NCI-H524 (cell line): ENCODE results near the gene IQGAP3.

Experiments
- DNase-seq, 2 experiments: peaks; one replicate each; lab custom pipeline; 2025; lab: John Stamatoyannopoulos, UW

The IQGAP3 gene

DNA sequence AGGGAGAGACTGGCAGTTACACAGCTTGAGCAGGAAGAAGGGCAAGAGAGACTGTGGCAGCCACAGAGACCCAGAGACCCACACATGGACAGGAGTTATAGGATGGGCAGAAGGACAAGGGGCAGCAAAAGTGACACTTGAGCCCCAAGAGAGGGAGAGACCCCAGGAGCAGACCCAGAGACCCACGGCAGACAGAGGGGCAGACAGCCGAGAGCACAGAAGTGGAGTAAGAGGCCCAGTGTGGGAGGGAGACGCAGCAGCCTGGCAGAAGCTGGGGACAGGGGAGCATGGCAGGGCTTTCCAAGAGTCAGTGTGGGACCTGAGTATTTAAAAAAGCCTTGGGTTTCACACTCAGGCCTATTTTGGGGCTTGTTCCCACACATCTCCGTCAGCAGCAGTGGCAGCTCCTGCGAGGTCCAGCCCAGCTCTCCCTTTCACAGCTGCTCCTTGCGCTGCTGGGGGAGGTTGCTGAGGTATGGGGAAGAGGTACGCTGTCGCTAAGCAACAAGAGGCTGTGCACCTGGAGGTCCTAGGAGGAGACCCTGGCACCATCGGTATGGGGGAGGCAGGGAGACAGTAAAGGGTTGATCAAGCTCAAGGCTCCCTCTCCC, 62.8 kb downstream of the IQGAP3 start:
- DNase-seq, result no peak

DNA sequence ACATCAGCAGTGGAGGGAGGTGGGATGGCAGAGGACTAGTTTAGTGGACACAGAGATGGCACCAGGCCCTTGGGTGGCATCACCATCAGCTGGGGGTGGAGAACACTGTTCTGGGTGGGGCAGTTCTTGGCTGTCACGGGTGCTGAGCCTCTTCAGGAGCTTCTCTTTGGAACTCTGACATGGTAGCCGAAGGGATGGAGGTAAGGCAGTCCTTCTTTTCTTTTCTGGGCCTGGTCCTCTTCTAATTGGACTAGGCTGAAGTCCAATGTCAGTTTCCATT, 63.5 kb downstream of the IQGAP3 start:
- DNase-seq, result no peak

DNA sequence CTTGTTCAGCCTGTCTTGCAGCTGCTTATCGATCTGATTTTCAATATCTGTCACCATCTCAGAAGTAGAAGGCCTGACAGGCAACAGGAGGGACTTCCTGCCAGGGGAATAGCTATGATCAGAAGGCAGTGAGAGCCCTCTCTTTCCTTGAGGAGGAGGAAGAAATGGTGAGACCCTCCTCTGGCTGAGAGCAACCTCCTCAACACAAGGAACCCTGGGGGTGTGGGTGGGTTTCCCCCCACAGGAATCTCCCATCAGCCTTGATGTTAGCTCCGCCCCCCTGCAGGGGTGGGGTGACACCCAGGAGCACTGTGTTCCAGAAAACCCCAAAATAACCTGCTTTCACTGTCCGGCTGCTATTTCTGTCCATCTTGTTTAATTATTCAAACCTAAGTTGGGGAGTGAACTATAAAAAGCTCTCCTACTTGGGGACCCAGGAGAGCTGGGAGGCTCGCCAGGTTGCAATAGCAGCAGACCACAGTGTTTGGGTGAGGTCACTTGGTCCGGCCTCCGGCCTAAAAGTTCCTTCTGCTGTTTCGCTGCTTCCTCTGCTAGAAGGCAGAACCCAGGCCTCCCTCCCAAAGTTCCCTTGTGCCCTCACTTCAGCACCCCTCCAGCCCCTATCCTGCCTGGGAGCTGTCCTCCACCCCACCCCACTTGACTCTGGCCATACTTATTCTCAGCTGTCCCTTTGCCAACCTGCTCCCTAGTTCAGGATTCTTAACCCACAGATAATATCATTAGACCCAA, 64.0 kb downstream of the IQGAP3 start:
- DNase-seq, result no peak

DNA sequence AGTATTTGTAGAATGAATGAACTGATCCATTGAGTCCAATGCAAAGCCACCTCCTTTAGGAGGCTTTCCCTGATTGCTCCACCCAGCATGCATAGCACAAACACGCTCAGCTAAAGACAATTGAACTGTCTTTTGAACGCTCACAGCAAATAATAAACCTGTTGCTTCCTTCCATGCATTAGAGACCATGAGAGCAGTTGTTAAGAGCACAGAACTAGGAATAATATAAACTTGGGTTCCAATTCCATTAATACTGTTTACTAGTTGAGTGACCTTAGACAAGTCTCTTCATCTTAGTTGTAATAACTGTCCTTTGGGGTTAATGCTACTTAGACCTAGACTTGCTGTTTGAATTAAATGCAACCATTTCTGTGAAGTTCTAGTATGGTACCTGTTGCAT, 65.9 kb downstream of the IQGAP3 start:
- DNase-seq, result no peak

DNA sequence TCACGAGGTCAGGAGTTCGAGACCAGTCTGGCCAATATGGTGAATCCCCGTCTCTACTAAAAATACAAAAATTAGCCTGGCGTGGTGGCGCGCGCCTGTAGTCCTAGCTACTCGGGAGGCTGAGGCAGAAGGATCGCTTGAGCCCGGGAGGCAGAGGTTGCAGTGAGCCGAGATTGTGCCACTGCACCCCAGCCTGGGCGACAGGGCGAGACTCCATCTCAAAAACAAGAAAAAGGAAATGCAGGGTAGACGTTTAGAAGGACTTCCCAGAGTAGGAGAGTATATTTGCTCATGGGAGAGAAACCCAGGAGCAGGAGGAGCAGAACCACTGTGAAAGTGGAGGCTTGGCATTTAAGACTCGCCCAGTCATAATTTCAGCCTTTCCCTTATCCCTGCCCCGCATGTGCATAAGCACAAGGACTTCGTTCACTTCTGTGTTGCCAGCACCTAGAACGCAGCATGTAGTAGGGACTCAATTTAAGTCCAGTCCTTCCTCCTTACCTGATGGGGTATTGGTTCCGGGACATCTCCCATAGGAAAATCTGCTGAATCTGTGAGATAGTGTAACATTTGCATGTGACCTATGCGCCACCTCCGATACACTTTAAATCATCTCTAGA, 66.6 kb downstream of the IQGAP3 start:
- no peak for DNase-seq

DNA sequence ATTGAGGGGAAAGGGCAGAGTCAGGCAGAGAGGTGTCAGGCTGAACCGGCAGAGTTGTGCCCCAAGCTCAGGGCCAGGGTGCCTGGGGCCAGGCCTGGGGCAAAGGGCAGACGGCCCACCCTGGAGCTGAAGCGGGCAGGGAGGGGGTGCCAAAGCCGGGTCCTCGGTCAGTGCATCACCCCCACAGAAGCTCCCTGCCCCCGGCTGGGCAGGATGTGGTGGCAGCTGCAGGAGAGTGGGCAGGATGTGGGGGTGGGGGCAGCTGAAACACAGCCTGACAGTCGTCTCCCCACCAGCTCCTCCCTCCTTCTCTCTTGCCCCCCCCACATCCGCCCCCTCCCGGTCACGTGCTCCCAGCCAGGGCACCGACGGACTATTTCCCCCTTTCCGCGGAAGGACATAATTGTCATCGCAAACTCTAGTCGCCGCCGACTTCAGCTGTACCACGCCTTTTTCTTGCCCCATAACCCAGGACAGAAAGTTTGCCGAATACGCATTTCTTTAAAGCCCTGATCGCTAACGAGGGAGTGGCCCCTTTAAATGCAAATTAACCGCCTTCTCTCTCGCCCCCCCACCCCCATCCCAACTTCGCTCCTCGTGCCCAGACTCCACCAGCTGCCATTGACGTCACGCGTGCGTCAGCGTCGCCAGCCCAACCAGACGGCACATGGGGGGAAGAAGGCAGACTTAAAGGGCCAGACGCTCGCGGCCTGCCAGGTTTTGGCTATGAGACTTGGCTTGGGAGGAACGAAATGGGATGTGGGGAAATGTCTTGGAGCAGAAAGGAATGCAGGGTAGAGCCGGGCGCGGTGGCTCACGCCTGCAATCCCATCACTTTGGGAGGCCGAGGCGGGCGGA, 67.3 kb downstream of the IQGAP3 start:
- DNase-seq, result peak; percentile 83 to 92

DNA sequence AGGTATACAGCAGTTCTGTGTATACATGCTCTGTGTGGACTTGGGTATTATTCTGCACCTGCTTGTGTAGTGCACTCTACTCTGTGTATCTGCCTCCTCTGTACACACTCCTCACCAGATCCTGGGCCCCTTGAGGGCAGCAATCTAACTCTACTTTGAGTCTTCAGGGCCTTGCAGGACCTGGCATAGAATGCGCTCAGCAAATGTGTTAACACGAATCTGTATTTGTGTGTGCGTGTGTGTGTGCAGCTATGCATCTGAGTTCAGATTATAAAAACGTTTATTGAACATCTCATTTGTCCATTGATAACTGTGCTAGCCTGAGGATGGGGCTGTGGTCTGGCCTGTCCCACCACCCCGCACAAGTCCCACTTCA, 67.9 kb downstream of the IQGAP3 start:
- peak in 1 of 2 experiments; percentile 29 for DNase-seq

- DNase-seq, result no peak
These were observed 68.5 kb downstream of the IQGAP3 start for GRCh38 chr1:156503698-156504437.

- DNase-seq, result no peak
These were observed 69.3 kb downstream of the IQGAP3 start for GRCh38 chr1:156502894-156503697.

DNA sequence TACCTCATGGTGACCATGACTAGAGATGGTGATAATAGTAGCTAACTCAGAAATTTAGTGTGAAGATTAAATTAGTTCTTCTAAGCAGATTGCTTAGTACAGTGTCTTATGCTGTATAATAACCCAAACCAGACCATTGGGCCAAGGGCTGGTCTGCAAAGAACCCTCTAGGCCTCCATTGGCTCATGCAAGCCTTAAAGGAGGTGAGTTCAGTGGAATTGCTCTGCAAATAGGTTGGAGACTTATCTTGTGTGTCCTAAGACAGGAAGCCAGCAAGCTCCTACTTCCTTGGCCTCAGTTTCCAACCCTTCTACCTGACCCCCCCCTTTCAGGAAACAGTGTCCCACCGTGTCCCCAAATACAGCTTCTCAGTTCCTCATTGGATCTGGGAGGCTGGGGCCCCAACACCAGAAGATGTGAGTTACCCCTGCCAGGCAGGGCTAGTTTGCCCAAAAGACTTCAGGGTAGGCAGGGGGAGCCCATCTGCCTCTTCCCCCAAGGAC, 69.9 kb downstream of the IQGAP3 start:
- no peak for DNase-seq

DNA sequence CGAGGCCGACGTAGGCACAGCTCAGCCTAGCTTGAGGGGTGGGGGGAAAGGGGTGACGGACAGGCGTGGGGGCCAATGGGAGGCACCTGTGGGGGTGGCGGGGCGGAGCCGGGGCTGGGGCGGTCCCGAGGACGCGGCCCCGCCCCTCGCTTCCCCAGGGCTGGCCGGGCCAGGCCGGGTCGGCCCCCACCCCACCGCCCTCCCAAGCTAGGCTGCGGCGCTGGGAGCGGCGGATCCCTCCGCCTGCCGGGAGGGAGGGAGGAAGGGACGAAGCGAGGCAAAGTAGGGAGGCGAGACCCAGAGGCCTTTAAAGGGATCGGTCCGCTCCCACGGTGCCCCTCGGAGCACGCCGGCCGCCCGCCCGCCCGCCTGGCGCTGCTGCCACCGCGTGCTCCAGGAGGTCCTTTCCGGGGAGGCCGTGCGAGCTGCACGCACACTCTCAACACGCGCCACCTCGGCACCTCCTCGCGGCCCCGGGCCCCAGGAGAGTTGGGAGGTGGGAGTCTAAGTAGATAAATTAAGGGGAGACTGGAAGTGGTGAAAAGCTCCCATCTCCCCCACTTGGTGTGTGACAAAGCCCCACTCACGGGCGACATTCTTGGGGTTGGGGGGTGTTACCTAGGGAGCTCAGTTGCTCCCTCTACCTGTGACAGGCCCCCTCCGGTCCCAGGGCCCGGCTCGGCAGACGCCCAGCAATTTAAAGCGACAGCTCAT, 71.4 kb downstream of the IQGAP3 start:
- DNase-seq, result peak; percentile 74 to 89

- no peak for DNase-seq
These were observed 71.9 kb downstream of the IQGAP3 start, which contains the start of gene MEF2D for GRCh38 chr1:156500543-156500792. Gene MEF2D (minus strand): TSS chr1:156500775. CDS start chr1:156483292, 17,483 bp downstream.

- DNase-seq, result peak; percentile 54 to 61
These were observed 72.4 kb downstream of the IQGAP3 start for GRCh38 chr1:156499842-156500542.

GRCh38 chr1:156499194-156499841, 73.0 kb downstream of the IQGAP3 start:
- DNase-seq, result peak in 1 of 2 experiments; percentile 17

- DNase-seq, result no peak
These were observed 73.8 kb downstream of the IQGAP3 start for GRCh38 chr1:156498432-156499193.

- DNase-seq, result peak in 1 of 2 experiments; percentile 20
These were observed 74.5 kb downstream of the IQGAP3 start for GRCh38 chr1:156497743-156498431.

- DNase-seq, result no peak
These were observed 75.2 kb downstream of the IQGAP3 start for GRCh38 chr1:156497078-156497742.
